Measurements from ENCODE around the gene NECTIN2. TPM values are rescaled to one million over a fixed set of nuclear protein-coding genes. Genes with fewer than 3 reads are reported as not detected.
A peak's percentile ranks its signal among the peaks of the same experiment; 100 is the strongest.
"Not testable (repeated sequence)": the region's sequence is repeated elsewhere in the genome, so short reads cannot be mapped to it uniquely, and the experiment has no call there.

NECTIN2 gene
- total RNA-seq, 2 experiments from 2014 or later, result 1.8 to 1.9 TPM

- TF ChIP-seq, protein P1, sequence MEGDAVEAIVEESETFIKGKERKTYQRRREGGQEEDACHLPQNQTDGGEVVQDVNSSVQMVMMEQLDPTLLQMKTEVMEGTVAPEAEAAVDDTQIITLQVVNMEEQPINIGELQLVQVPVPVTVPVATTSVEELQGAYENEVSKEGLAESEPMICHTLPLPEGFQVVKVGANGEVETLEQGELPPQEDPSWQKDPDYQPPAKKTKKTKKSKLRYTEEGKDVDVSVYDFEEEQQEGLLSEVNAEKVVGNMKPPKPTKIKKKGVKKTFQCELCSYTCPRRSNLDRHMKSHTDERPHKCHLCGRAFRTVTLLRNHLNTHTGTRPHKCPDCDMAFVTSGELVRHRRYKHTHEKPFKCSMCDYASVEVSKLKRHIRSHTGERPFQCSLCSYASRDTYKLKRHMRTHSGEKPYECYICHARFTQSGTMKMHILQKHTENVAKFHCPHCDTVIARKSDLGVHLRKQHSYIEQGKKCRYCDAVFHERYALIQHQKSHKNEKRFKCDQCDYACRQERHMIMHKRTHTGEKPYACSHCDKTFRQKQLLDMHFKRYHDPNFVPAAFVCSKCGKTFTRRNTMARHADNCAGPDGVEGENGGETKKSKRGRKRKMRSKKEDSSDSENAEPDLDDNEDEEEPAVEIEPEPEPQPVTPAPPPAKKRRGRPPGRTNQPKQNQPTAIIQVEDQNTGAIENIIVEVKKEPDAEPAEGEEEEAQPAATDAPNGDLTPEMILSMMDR (IDR thresholded peaks at IDR 0.05), result no peak
- H3K4me1 ChIP-seq (ENCODE audit: insufficient read depth, low read length), result peaks cover 19% of the 10 kb centered on the region
- H3K4me1 Mint-ChIP-seq (ENCODE audit: low read depth), result peaks cover 14% of the 10 kb centered on the region
- DNase-seq (peak in 1 of 14 experiments; percentile 2), ATAC-seq (ENCODE audit: poor library complexity) (no peak)
- peaks cover 0 to 5% of the 10 kb centered on the region in 2 experiments for H3K9me3 ChIP-seq (ENCODE audit: control insufficient read depth in 1 of 2, insufficient read depth in 1 of 2, low read length in 2 of 2)
- no peak overlapping the region for H3K27ac Mint-ChIP-seq
- H3K4me3 Mint-ChIP-seq, result no peak overlapping the region
- H3K36me3 ChIP-seq (ENCODE audit: insufficient read depth, low read length), result no peaks in the 10 kb centered on the region
- POLR2A ChIA-PET, result no interaction called here
- CTCF ChIA-PET, result no interaction called here
- H3K4me3 ChIP-seq (ENCODE audit: low read length), result no peak overlapping the region
- intact Hi-C loops (cut with DNase I, micrococcal nuclease), result no loop called here
- H3K27me3 ChIP-seq (ENCODE audit: control insufficient read depth in 1 of 2, insufficient read depth in 2 of 2, low read length in 2 of 2), result peaks cover 32 to 36% of the 10 kb centered on the region in 2 experiments
- H3K36me3 Mint-ChIP-seq (ENCODE audit: low read depth), result no peaks in the 10 kb centered on the region
- H3K9me3 Mint-ChIP-seq, result no peaks in the 10 kb centered on the region
- no peak overlapping the region for H3K27ac ChIP-seq (ENCODE audit: low read depth in 1 of 2, low read length in 2 of 2)
- peaks cover 71% of the 10 kb centered on the region for H3K27me3 Mint-ChIP-seq
Measured at GRCh38 chr19:44909775-44910174, 63.7 kb downstream of the NECTIN2 start.

- ATAC-seq (ENCODE audit: poor library complexity); POLR2A ChIA-PET; H3K4me3 Mint-ChIP-seq; H3K9me3 Mint-ChIP-seq; H3K4me3 ChIP-seq (ENCODE audit: low read length); H3K9me3 ChIP-seq (ENCODE audit: control insufficient read depth in 1 of 2, insufficient read depth in 1 of 2, low read length in 2 of 2); intact Hi-C loops (cut with DNase I, micrococcal nuclease); H3K36me3 ChIP-seq (ENCODE audit: insufficient read depth, low read length); H3K27ac Mint-ChIP-seq; H3K27ac ChIP-seq (ENCODE audit: low read depth in 1 of 2, low read length in 2 of 2); CTCF ChIA-PET; H3K36me3 Mint-ChIP-seq (ENCODE audit: low read depth); DNase-seq; H3K4me1 Mint-ChIP-seq (ENCODE audit: low read depth): not testable (repeated sequence)
- peaks cover 56% of the 10 kb centered on the region for H3K27me3 Mint-ChIP-seq
- Histone ChIP-seq H3K27me3 (ENCODE audit: control insufficient read depth in 1 of 2, insufficient read depth in 2 of 2, low read length in 2 of 2) (peaks cover 16 to 18% of the 10 kb centered on the region in 2 experiments), H3K4me1 (ENCODE audit: insufficient read depth, low read length) (peaks cover 14% of the 10 kb centered on the region)
Measured at GRCh38 chr19:44911896-44912295, 65.8 kb downstream of the NECTIN2 start.

- ATAC-seq (ENCODE audit: poor library complexity) (no peak), DNase-seq (peak in 1 of 14 experiments; percentile 6)
- peaks cover 14% of the 10 kb centered on the region for H3K4me1 ChIP-seq (ENCODE audit: insufficient read depth, low read length)
- H3K27ac Mint-ChIP-seq, result no peak overlapping the region
- peaks cover 8 to 14% of the 10 kb centered on the region in 2 experiments for H3K27me3 ChIP-seq (ENCODE audit: control insufficient read depth in 1 of 2, insufficient read depth in 2 of 2, low read length in 2 of 2)
- H3K9me3 ChIP-seq (ENCODE audit: control insufficient read depth in 1 of 2, insufficient read depth in 1 of 2, low read length in 2 of 2), result no peaks in the 10 kb centered on the region
- no peaks in the 10 kb centered on the region for H3K9me3 Mint-ChIP-seq
- CTCF ChIA-PET, result interaction anchor here (1.3 kb wide), 1 partner anchor 9 kb away, joined by 3 read pairs; no protein-coding TSS in a partner anchor
- intact Hi-C loops (cut with DNase I, micrococcal nuclease), result no loop called here
- no peaks in the 10 kb centered on the region for H3K36me3 Mint-ChIP-seq (ENCODE audit: low read depth)
- peaks cover 10% of the 10 kb centered on the region for H3K4me1 Mint-ChIP-seq (ENCODE audit: low read depth)
- H3K27me3 Mint-ChIP-seq, result peaks cover 49% of the 10 kb centered on the region
- H3K4me3 Mint-ChIP-seq, result peak overlapping the region; percentile 25
- no peak overlapping the region for H3K27ac ChIP-seq (ENCODE audit: low read depth in 1 of 2, low read length in 2 of 2)
- TF ChIP-seq, protein P1 (IDR thresholded peaks at IDR 0.05), result no peak
- POLR2A ChIA-PET, result no interaction called here
- H3K36me3 ChIP-seq (ENCODE audit: insufficient read depth, low read length), result no peaks in the 10 kb centered on the region
- no peak overlapping the region for H3K4me3 ChIP-seq (ENCODE audit: low read length)
Measured at GRCh38 chr19:44912854-44913253, 66.8 kb downstream of the NECTIN2 start.

DNA sequence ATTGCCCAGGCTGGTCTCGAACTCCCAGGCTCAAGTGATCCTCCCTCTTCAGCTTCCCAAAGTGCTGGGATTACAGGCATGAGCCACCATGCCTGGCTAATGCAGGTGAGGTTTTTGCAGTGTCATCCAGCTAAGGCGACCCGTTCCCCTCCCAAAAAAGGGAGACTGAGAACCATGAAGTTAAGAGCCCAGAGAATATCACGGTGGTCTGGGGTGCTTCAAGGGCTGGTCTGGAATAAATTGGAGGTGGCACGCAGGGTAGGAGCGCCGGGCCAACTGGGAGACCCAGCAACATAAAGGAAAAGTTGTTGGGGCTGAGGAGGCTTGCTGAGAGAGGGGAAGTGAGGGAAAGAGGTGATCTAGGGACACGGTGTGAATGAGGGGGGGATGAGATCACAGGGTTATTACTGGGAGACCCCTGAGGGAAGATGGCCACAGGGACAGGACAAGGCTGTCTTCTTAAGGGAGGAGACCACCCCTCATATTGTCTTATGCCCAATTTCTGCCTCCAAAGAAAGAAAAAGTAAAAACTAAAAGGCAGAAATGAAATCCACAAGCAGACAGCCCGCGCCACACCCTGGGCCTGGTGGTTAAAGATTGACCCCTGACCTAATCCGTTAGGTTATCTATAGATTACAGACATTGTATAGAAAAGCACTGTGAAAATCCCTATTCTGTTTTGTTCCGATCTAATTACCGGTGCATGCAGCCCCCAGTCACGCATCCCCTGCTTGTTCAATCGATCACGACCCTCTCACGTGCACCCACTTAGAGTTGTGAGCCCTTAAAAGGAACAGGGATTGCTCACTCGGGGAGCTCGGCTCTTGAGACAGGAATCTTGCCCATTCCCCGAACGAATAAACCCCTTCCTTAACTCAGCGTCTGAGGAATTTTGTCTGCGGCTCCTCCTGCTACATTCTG is 67.7 kb downstream of the NECTIN2 start:
- H3K9me3 Mint-ChIP-seq; POLR2A ChIA-PET; H3K4me1 Mint-ChIP-seq (ENCODE audit: low read depth); ATAC-seq (ENCODE audit: poor library complexity); H3K27ac ChIP-seq (ENCODE audit: low read depth in 1 of 2, low read length in 2 of 2); H3K4me3 ChIP-seq (ENCODE audit: low read length); H3K36me3 ChIP-seq (ENCODE audit: insufficient read depth, low read length); H3K9me3 ChIP-seq (ENCODE audit: control insufficient read depth in 1 of 2, insufficient read depth in 1 of 2, low read length in 2 of 2); H3K36me3 Mint-ChIP-seq (ENCODE audit: low read depth); H3K27ac Mint-ChIP-seq; intact Hi-C loops (cut with DNase I, micrococcal nuclease): not testable (repeated sequence)
- Mint-ChIP-seq H3K27me3 (peaks cover 44% of the 10 kb centered on the region), H3K4me3 (peak overlapping the region; percentile 89)
- Histone ChIP-seq H3K4me1 (ENCODE audit: insufficient read depth, low read length) (peaks cover 14% of the 10 kb centered on the region), H3K27me3 (ENCODE audit: control insufficient read depth in 1 of 2, insufficient read depth in 2 of 2, low read length in 2 of 2) (peaks cover 5 to 14% of the 10 kb centered on the region in 2 experiments)
- peak in 1 of 14 experiments; percentile 3 for DNase-seq
- CTCF ChIA-PET, result interaction anchor here (1.3 kb wide), 1 partner anchor 10 kb away, joined by 3 read pairs; no protein-coding TSS in a partner anchor

GRCh38 chr19:44914433-44915206 is 68.5 kb downstream of the NECTIN2 start, which contains the start of gene APOC1:
APOC1 (plus strand) TSS chr19:44914608; CDS start chr19:44914892, 284 bp downstream.
- H3K36me3 ChIP-seq (ENCODE audit: insufficient read depth, low read length); H3K9me3 ChIP-seq (ENCODE audit: control insufficient read depth in 1 of 2, insufficient read depth in 1 of 2, low read length in 2 of 2); H3K9me3 Mint-ChIP-seq; H3K4me1 Mint-ChIP-seq (ENCODE audit: low read depth); H3K36me3 Mint-ChIP-seq (ENCODE audit: low read depth); H3K27ac Mint-ChIP-seq; H3K27ac ChIP-seq (ENCODE audit: low read depth in 1 of 2, low read length in 2 of 2); intact Hi-C loops (cut with DNase I, micrococcal nuclease): not testable (repeated sequence)
- CTCF ChIA-PET, result interaction anchor here (1.0 kb wide), 1 partner anchor 9 kb away, joined by 6 read pairs; the partner anchor contains the start of gene APOE
- ATAC-seq (ENCODE audit: poor library complexity) (peak; percentile 97), DNase-seq (peak; percentile 48 to 88 (median 66))
- Mint-ChIP-seq H3K27me3 (peaks cover 44% of the 10 kb centered on the region), H3K4me3 (peak within 1 kb of the TSS; percentile 89)
- Histone ChIP-seq H3K4me1 (ENCODE audit: insufficient read depth, low read length) (peaks cover 14% of the 10 kb centered on the region), H3K27me3 (ENCODE audit: control insufficient read depth in 1 of 2, insufficient read depth in 2 of 2, low read length in 2 of 2) (peaks cover 5 to 14% of the 10 kb centered on the region in 2 experiments), H3K4me3 (ENCODE audit: low read length) (peak within 1 kb of the TSS; percentile 62)
- POLR2A ChIA-PET, result interaction anchor here (0.9 to 1.2 kb wide), 2 partner anchors 24 to 40 kb away, joined by 3 read pairs; partner anchors contain the start of genes CLPTM1 and TOMM40

All from CD4-positive, alpha-beta T cell (primary cell).